ENCODE results near the gene GSN. TPM values are rescaled to one million over a fixed set of nuclear protein-coding genes. Genes with fewer than 3 reads are reported as not detected.

GSN gene
- total and polyA plus RNA-seq, 2 donors (not counting 1 experiment from before 2014, with no cell fraction given) = 38.4 to 45.4 TPM

DNA sequence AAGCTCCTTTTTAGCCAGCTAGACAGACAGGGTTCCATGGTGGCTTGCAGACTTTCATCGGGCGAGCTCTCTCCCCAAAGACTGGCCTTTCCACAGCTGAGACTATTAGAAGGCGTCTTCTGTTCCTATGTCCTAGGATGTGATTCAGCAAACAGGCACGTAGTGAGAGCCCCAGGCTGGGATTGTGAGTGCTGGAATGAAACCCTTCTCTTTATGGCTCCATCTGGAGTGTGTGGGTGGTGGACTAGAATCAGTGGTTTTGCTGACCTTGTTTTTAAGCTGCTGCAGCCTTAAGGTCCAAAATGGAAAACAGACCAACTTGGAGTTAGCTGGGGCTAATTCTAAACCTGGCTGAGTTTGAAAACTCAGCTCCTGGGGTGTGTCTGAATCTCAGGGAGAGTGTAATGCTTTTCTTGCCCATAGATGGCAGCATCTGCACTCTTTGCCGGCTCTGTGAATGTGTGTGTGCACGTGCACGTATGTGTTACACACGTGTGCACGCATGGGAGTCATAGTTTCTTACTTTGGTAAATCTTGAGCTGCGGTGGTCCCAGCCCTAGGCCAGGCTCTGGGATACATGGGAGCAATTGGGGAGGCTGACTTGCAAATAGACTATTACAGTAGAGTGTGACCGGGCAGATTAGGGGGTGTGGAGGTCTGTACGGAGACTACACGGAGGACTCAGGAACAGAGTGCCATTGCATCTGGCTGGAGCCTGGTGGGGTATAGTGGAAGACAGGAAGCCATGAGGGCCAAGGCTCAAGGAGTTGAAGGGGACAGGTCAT lies 10.7 kb downstream of the GSN start:
- no peak overlapping the region for H3K27ac ChIP-seq (ENCODE audit: low read length in 2 of 2)
- no peak overlapping the region for H3K4me3 ChIP-seq (ENCODE audit: control extremely low read depth in 1 of 5, extremely low read depth in 1 of 5, insufficient read depth in 1 of 5, low read depth in 2 of 5, low read length in 4 of 5)
- H3K9me3 ChIP-seq (ENCODE audit: control extremely low read depth in 1 of 3, control insufficient read depth in 2 of 3, insufficient read depth in 1 of 3, low read length in 2 of 3) = no peaks in the 10 kb centered on the region
- peaks cover 21% of the 10 kb centered on the region for H3K4me1 Mint-ChIP-seq
- no peak overlapping the region for H3K9ac ChIP-seq (ENCODE audit: low read length)
- intact Hi-C loops (cut with micrococcal nuclease) = loop anchor here (2.0 kb wide), 2 partner anchors 66 to 122 kb away; no protein-coding TSS in a partner anchor
- peaks cover 0 to 12% of the 10 kb centered on the region in 2 experiments for H3K36me3 ChIP-seq (replicated peaks in 1 of 2; ENCODE audit: control extremely low read depth in 1 of 2, control insufficient read depth in 1 of 2, extremely low read depth in 1 of 2, insufficient read depth in 2 of 2, low read length in 1 of 2)
- H3K27me3 Mint-ChIP-seq = no peaks in the 10 kb centered on the region
- 48% methylated on average over 13 of the region's 13 CpGs for WGBS (ENCODE audit: insufficient coverage)
- peak overlapping the region; percentile 22 for H3K27ac Mint-ChIP-seq
- ATAC-seq (ENCODE audit: low read depth) = peak; percentile 82
- H2AFZ ChIP-seq (ENCODE audit: insufficient read depth, low read depth, low read length, poor library complexity, severe bottlenecking) = no peak overlapping the region
- POLR2A ChIA-PET = interaction anchor here (0.7 to 1.5 kb wide), 2 partner anchors 10 to 73 kb away, joined by 4 to 7 read pairs; partner anchors contain the start of gene GSN
- H3K4me1 ChIP-seq (ENCODE audit: control insufficient read depth in 2 of 2, insufficient read depth in 2 of 2, low read length in 2 of 2) = peaks cover 3 to 20% of the 10 kb centered on the region in 2 donors
- no peaks in the 10 kb centered on the region for H3K9me3 Mint-ChIP-seq (ENCODE audit: insufficient read depth)
- DNase-seq = peak; percentile 62
- H3K4me2 ChIP-seq (replicated peaks; ENCODE audit: low read depth, low read length, poor library complexity, severe bottlenecking) = no peak overlapping the region
- H4K20me1 ChIP-seq (ENCODE audit: control insufficient read depth, insufficient read depth, low read length, poor library complexity, severe bottlenecking) = no peaks in the 10 kb centered on the region
- no peak for TF ChIP-seq EZH2 (IDR thresholded peaks at IDR 0.05; ENCODE audit: borderline replicate concordance, insufficient read depth, low read depth, low read length, poor library complexity, severe bottlenecking)
- TF ChIP-seq, protein P1, sequence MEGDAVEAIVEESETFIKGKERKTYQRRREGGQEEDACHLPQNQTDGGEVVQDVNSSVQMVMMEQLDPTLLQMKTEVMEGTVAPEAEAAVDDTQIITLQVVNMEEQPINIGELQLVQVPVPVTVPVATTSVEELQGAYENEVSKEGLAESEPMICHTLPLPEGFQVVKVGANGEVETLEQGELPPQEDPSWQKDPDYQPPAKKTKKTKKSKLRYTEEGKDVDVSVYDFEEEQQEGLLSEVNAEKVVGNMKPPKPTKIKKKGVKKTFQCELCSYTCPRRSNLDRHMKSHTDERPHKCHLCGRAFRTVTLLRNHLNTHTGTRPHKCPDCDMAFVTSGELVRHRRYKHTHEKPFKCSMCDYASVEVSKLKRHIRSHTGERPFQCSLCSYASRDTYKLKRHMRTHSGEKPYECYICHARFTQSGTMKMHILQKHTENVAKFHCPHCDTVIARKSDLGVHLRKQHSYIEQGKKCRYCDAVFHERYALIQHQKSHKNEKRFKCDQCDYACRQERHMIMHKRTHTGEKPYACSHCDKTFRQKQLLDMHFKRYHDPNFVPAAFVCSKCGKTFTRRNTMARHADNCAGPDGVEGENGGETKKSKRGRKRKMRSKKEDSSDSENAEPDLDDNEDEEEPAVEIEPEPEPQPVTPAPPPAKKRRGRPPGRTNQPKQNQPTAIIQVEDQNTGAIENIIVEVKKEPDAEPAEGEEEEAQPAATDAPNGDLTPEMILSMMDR (IDR thresholded peaks at IDR 0.05) = peak; percentile 73
- H3K4me3 Mint-ChIP-seq = no peak overlapping the region
- H3K27me3 ChIP-seq (replicated peaks in 1 of 4; ENCODE audit: control extremely low read depth in 1 of 4, control insufficient read depth in 3 of 4, insufficient read depth in 4 of 4, low read length in 3 of 4) = no peaks in the 10 kb centered on the region
- CTCF ChIA-PET = interaction anchor here (0.6 to 2.4 kb wide), 27 partner anchors 9 to 297 kb away, joined by 3 to 35 read pairs (median 4); partner anchors contain the start of gene GSN
- H3K79me2 ChIP-seq (ENCODE audit: control insufficient read depth, insufficient read depth, low read length) = peaks cover 6% of the 10 kb centered on the region
